GM19351 (cell line): Measurements from ENCODE around the gene MED9.

Experiments used
- ATAC-seq: cut with Tn5 transposase; IDR thresholded peaks from one replicate; pipeline ENCODE4 v1.9.1; 2021; ENCODE audit warnings: mild to moderate bottlenecking, moderate library complexity; ENCODE audit not compliant: unreplicated experiment

The MED9 gene

GRCh38 chr17:17532991-17533390 lies 56.2 kb downstream of the MED9 start:
- ATAC-seq, result no peak

GRCh38 chr17:17533901-17534441 lies 57.2 kb downstream of the MED9 start:
- ATAC-seq, result no peak

GRCh38 chr17:17535957-17536356 lies 59.2 kb downstream of the MED9 start:
- ATAC-seq, result no peak

DNA sequence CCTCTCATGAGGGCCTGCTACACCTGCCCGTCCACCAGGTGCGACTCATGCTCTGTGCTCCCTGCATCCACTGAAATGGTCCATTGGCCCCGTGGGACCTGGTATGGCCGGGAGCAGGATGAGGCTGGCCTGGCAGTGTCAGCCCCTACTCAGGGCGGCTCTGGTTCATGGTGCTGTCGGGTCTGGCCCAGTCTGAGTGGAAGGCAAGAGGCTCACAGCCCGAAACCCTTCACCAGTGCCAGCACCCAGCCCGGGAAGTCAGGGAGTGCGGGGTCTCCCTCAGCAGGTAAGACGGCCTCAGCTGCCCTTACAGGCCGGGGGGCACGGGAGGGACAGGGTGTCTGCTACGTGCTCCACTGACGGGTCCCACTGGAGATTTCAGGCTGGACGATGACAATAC lies 59.9 kb downstream of the MED9 start:
- no peak for ATAC-seq

GRCh38 chr17:17537311-17538099 lies 60.7 kb downstream of the MED9 start:
- no peak for ATAC-seq

DNA sequence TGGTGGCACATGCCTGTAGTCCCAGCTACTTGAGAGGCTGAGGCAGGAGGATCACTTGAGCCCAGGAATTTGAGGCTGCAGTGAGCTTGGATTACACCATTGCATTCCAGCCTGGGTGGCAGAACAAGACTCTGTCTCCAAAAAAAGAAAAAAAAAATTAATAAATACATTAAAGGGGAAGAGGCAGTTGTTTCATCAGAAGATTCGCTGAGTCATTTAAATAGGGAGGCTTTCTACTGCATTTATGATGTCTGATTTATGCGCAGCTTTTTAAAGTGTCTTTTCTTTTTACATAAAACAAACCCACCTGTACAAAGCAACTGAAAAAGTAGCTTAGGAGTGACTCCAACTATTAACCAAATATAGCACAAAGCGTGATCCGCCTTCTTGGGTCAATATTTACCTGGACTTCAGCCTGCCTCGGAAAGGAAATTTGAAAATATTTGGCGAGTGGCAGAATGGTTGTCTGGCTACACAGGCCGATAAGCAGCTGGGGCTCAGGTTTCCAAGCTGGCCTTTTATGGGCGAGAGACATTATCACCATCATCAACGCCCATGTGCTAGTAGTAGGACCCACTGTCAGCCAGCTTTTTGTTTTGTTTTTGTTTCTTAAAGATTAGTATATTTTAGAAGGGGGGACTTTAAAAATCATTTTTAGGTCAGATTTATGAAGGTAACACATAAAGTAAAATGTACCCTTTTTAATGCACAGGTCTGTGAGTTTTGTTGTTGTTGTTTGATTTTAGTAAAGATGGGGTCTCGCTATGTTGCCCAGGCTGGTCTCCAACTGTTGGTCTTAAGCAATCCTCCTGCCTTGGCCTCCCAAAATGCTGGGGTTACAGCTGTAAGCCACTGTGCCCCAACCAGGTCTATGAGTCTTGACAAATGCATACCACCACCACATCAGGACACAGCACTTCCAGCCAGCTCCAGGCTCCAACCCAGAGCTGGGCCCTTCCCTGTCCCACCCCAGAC lies 61.9 kb downstream of the MED9 start:
- no peak for ATAC-seq

- ATAC-seq, result no peak
Measured at GRCh38 chr17:17539591-17539990, 62.8 kb downstream of the MED9 start.

GRCh38 chr17:17540278-17540906 lies 63.6 kb downstream of the MED9 start:
- no peak for ATAC-seq

DNA sequence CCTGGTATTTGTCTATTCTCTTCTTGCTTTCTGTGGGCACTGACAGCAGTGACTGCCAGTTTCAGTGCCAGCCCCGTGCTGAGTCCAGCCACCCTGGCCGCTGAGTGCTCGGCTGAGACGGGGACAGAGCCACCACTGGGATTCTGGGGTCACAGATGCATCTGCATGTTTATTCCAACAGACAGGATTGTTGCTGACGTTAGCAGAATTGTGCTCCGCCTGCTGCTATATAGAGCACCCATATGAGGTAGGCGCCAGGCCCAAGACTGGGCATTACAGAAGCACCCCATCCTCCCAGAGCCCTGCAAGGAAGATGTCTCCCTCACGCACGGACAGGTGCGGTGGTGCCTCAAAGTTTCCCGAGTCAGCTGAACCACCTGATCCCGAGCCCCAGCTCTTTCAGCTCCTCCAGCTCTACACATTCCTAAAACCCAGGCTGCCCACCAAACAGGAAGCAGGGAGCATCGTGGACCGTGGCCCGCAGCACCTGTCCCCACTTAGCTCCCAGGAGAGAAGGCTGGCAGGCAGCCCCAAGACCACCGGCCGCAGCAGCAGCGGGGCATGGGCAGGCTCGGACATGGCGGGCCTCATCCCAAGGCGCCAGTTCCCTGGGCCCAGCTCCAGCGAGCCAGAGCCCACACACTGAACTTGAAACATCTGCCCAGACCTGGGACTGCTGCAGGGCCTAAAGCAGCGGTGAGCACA lies 64.3 kb downstream of the MED9 start:
- ATAC-seq, result no peak

DNA sequence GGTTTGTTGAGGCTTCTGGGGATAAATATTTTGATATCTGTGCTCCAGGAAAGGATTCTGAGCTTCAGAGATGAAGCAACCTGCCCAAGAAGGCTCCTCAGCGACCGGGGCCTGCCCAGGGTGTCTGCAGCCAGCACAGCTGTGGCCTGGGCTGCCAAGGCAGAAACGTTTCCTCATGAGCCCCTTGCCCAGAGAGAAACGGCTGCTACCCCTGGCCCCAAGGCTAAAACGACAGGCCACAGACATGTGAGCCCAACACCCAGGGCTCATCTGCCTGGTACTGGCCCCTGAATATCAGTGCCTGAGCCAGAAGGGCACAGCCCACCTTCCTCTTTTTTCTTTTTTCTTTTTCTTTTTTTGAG lies 64.8 kb downstream of the MED9 start:
- ATAC-seq, result no peak
